GM12878 (cell line): ENCODE measurements around the gene DACH1. TPM values are rescaled to one million over a fixed set of nuclear protein-coding genes. Genes with fewer than 3 reads are reported as not detected.

ENCODE experiments used
- ATAC-seq: fragments of 200-7000 bp; cut with Tn5 transposase; 3 replicates; pipeline ENCODE4 v1.9.1; 2020; ENCODE audit warnings: mild to moderate bottlenecking, moderate library complexity
- BruUV-seq: library from RNA; stranded (reverse); fragments of 400-500 nt; replicated peaks from 2 replicates; lab custom pipeline; 2021; lab: Mats Ljungman, UMichigan
- CTCF ChIA-PET: fragments of 300-600 bp; sonication (Branson Sonifier 250); formaldehyde crosslinking; extraction: SDS; loops from one replicate; lab custom pipeline; 2021; ENCODE audit warnings: inconsistent platforms; lab: Yijun Ruan, JAX
- POLR2A ChIA-PET: fragments of 350-600 bp; formaldehyde crosslinking; extraction: SDS; loops from one replicate; lab custom pipeline; 2021; ENCODE audit warnings: inconsistent platforms; lab: Charles Lee
- RAD21 ChIA-PET: fragments of 300-600 bp; sonication (Branson Sonifier 250); formaldehyde crosslinking; loops from one replicate; lab custom pipeline; 2023; ENCODE audit warnings: antibody characterized with exemption; ENCODE audit not compliant: unreplicated experiment; lab: Charles Lee
- SMC1A ChIA-PET: fragments of 300-600 bp; sonication (Branson Sonifier 250); formaldehyde crosslinking; loops from one replicate; lab custom pipeline; 2023; ENCODE audit not compliant: unreplicated experiment, uncharacterized antibody; lab: Charles Lee
- DNase-seq: peaks from one replicate; pipeline ENCODE4 v3.0.0-alpha.2; 2011; ENCODE audit warnings: low read depth, low spot score
- FAIRE-seq: peaks from 3 replicates; lab custom pipeline; 2011; peaks lifted over from hg19 to GRCh38; lab: Jason Lieb, UNC
- H2AFZ ChIP-seq: 2 replicates; pipeline ENCODE4 v1.6.0; 2011; ENCODE audit warnings: low read depth, low read length, control low read depth; ENCODE audit not compliant: control insufficient read depth
- H3K27ac ChIP-seq: 2 replicates; pipeline ENCODE4 v1.5.1; 2011; ENCODE audit warnings: control low read depth; ENCODE audit not compliant: control insufficient read depth, insufficient read depth
- H3K27me3 ChIP-seq, 2 experiments: replicated peaks in 1 of 2; 2 replicates each; pipeline versions ENCODE4 v1.6.0 to v1.6.1; 2011; ENCODE audit warnings: low read length in 1 of 2; ENCODE audit not compliant: control insufficient read depth in 2 of 2, insufficient read depth in 2 of 2
- H3K36me3 ChIP-seq, 2 experiments: 2 replicates each; pipeline ENCODE4 v1.5.1; 2011; ENCODE audit warnings: low read length in 1 of 2; ENCODE audit not compliant: control insufficient read depth in 2 of 2, insufficient read depth in 2 of 2
- H3K4me1 ChIP-seq: 2 replicates; pipeline ENCODE4 v1.6.1; 2011; ENCODE audit warnings: mild to moderate bottlenecking, low read length, moderate library complexity, mixed read lengths; ENCODE audit not compliant: control insufficient read depth, insufficient read depth
- H3K4me2 ChIP-seq: 2 replicates; pipeline ENCODE4 v1.6.0; 2011; ENCODE audit warnings: control low read depth; ENCODE audit not compliant: control insufficient read depth, insufficient read depth
- H3K4me3 ChIP-seq: fragments of 200-600 bp; sonication (generic); 2 replicates; pipeline ENCODE4 v1.5.1; 2016
- H3K79me2 ChIP-seq: 2 replicates; pipeline ENCODE4 v1.6.0; 2011; ENCODE audit warnings: low read length; ENCODE audit not compliant: control insufficient read depth, insufficient read depth
- H3K9ac ChIP-seq: 2 replicates; pipeline ENCODE4 v1.8.0; 2011; ENCODE audit warnings: low read length, control low read depth, mixed read lengths; ENCODE audit not compliant: control insufficient read depth, insufficient read depth
- H3K9me3 ChIP-seq: replicated peaks from 3 replicates; pipeline ENCODE4 v1.5.1; 2011; ENCODE audit warnings: mild to moderate bottlenecking, low read length; ENCODE audit not compliant: control insufficient read depth, insufficient read depth
- H4K20me1 ChIP-seq: 2 replicates; pipeline ENCODE4 v1.6.0; 2011; ENCODE audit not compliant: control insufficient read depth, insufficient read depth
- CBX3 ChIP-seq: fragments of 200-600 bp; sonication (generic); IDR thresholded peaks from 2 replicates; pipeline ENCODE4 v1.6.1; 2016; ENCODE audit warnings: low read depth, borderline replicate concordance
- CEBPB ChIP-seq, 2 experiments: fragments of 150-350 bp in 1 of 2; IDR thresholded peaks; 2 replicates each; pipeline ENCODE4 v1.6.1; 2012 to 2014; ENCODE audit warnings: low read depth in 2 of 2, low read length in 2 of 2, borderline replicate concordance in 1 of 2, inconsistent platforms in 1 of 2
- CREM ChIP-seq: IDR thresholded peaks from 2 replicates; pipeline ENCODE4 v1.6.1; 2014; ENCODE audit warnings: antibody characterized with exemption, low read depth
- EGR1 ChIP-seq, 2 experiments: IDR thresholded peaks; 1 replicate in 1 of 2; 2 replicates in 1 of 2; pipeline ENCODE4 v1.6.1; 2011 to 2012; ENCODE audit warnings: low read depth in 2 of 2, low read length in 2 of 2, borderline replicate concordance in 1 of 2, mild to moderate bottlenecking in 1 of 2, moderate library complexity in 1 of 2
- FOXM1 ChIP-seq: IDR thresholded peaks from 2 replicates; pipeline ENCODE4 v1.6.1; 2012; ENCODE audit warnings: low read depth, mild to moderate bottlenecking, inconsistent platforms, low read length, moderate library complexity
- IKZF2 ChIP-seq, 2 experiments: fragments of 450-650 bp; IDR thresholded peaks; 2 replicates each; pipeline ENCODE4 v1.6.1; 2017; ENCODE audit warnings: mild to moderate bottlenecking in 2 of 2, moderate library complexity in 2 of 2
- KLF5 ChIP-seq: fragments of 450-650 bp; IDR thresholded peaks from 2 replicates; pipeline ENCODE4 v1.6.1; 2014; ENCODE audit warnings: mild to moderate bottlenecking; ENCODE audit not compliant: partially characterized antibody
- LARP7 ChIP-seq: fragments of 450-650 bp; IDR thresholded peaks from 2 replicates; pipeline ENCODE4 v1.6.1; 2017; ENCODE audit warnings: mild to moderate bottlenecking
- MEF2A ChIP-seq: IDR thresholded peaks from 2 replicates; pipeline ENCODE4 v1.6.1; 2011; ENCODE audit warnings: low read depth, mild to moderate bottlenecking, low read length, moderate library complexity; ENCODE audit not compliant: insufficient read depth
- NBN ChIP-seq: fragments of 450-650 bp; IDR thresholded peaks from 2 replicates; pipeline ENCODE4 v1.6.1; 2016
- NFXL1 ChIP-seq: fragments of 450-650 bp; IDR thresholded peaks from 2 replicates; pipeline ENCODE4 v1.6.1; 2017; ENCODE audit warnings: antibody characterized with exemption, mild to moderate bottlenecking, borderline replicate concordance
- NRF1 ChIP-seq: conservative IDR thresholded peaks from 2 replicates; pipeline ENCODE4 v1.6.1; 2011; ENCODE audit warnings: mild to moderate bottlenecking, low read depth, low read length, improper control_type of control experiment
- POLR2AphosphoS5 ChIP-seq: IDR thresholded peaks from 2 replicates; pipeline ENCODE4 v1.6.1; 2011; ENCODE audit warnings: mild to moderate bottlenecking, low read length, inconsistent platforms
- RB1 ChIP-seq: fragments of 450-650 bp; formaldehyde crosslinking; IDR thresholded peaks from 2 replicates; pipeline ENCODE4 v1.6.1; 2017; ENCODE audit warnings: mild to moderate bottlenecking, borderline replicate concordance
- RCOR1 ChIP-seq: conservative IDR thresholded peaks from 2 replicates; pipeline ENCODE4 v1.6.1; 2012; ENCODE audit warnings: low read depth, low read length, improper control_type of control experiment
- SIN3A ChIP-seq: IDR thresholded peaks from 2 replicates; pipeline ENCODE4 v1.6.1; 2012; ENCODE audit warnings: low read depth, low read length, improper control_type of control experiment
- SP1 ChIP-seq: IDR thresholded peaks from one replicate; pipeline ENCODE4 v1.6.1; 2011; ENCODE audit warnings: low read depth, low read length
- TCF7 ChIP-seq: IDR thresholded peaks from 2 replicates; pipeline ENCODE4 v1.6.1; 2014; ENCODE audit warnings: antibody characterized with exemption, borderline replicate concordance
- ZNF217 ChIP-seq: fragments of 450-650 bp; IDR thresholded peaks from 2 replicates; pipeline ENCODE4 v1.6.1; 2017; ENCODE audit warnings: antibody characterized with exemption, mild to moderate bottlenecking
- WGBS: methylation state at CpG from one replicate; pipeline ENCODE4 v1.1.6; 2016; ENCODE audit warnings: low lambda C conversion rate; ENCODE audit not compliant: insufficient replicate concordance, insufficient coverage; ENCODE audit errors: missing lambda C conversion rate; 5-methylcytosine and 5-hydroxymethylcytosine counted together
- in situ Hi-C: fragments of 300-500 bp; cut with MboI; formaldehyde crosslinking; loops from 9 replicates; pipeline ENCODE4 v1.14.3; 2018; ENCODE audit warnings: mixed read lengths
- intact Hi-C: fragments of 100-400 bp; cut with micrococcal nuclease; formaldehyde crosslinking; loops from one replicate; pipeline ENCODE4 v1.14.2; 2022; ENCODE audit not compliant: unreplicated experiment
- polyA plus RNA-seq, 11 experiments: library from polyadenylated mRNA; depleted of rRNA in 4 of 11; unstranded in 6 of 11; stranded (reverse) in 5 of 11; fragments of >200 nt; fragmentation: Nextera tagmentation in 4 of 11; fragmentation: Illumina TruSeq in 1 of 11; extraction: Ambion mirVana in 4 of 11; extraction: Trizol in 1 of 11; gene quantifications; 1 replicate in 1 of 11; 2 replicates in 10 of 11; pipeline versions ENCODE4 v1.2.1 to v1.2.3, GENCODE V29; 2011 to 2016; ENCODE audit warnings: inconsistent platforms in 2 of 11, missing spikeins in 2 of 11, low read depth in 1 of 11
- total RNA-seq, 4 experiments: library from RNA; depleted of rRNA in 3 of 4; stranded (reverse); fragments of >200 nt in 3 of 4; fragmentation: Illumina TruSeq in 1 of 4; extraction: Trizol in 1 of 4; gene quantifications; 2 replicates each; pipeline versions ENCODE4 v1.2.1 to v1.2.3, GENCODE V29; 2013 to 2021
- TF ChIP-seq, protein P1 (sequence below): fragments of 450-650 bp; IDR thresholded peaks from 2 replicates; pipeline ENCODE4 v1.6.1; 2017; ENCODE audit warnings: borderline replicate concordance

Gene DACH1
- total and polyA plus RNA-seq, 10 of the 15 experiments (the other 5 are each of a cell fraction or from before 2014, with no cell fraction given), result 0.05 TPM; not detected in 9

DNA sequence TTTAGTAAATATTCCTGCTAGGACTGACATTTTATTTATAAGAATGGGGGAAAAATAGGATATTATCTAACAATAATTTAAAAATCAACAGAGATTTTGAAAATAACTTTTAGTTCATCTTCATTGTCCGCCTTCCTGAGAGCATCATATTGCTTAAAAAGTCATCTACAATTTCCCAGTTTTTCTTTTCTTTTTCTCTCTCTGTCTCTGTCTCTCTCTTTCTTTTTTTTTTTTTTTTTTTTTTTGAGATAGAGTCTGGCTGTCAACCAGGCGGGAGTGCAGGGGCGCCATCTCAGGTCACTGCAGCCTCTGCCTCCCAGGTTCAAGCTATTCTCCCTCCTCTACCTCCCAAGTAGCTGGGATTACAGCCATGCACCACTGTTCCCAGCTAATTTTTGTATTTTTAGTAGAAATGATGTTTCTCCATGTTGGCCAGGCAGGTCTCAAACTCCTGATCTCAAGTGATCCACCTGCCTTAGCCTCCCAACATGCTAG, 276.3 kb downstream of the DACH1 start (continued):
- TF ChIP-seq RCOR1 (no peak), CEBPB (IDR thresholded peaks at IDR 0.05; ENCODE audit: borderline replicate concordance in 1 of 2, low read depth in 2 of 2, low read length in 2 of 2) (no peak), NFXL1 (no peak), FOXM1 (no peak), POLR2AphosphoS5 (no peak), KLF5 (no peak), LARP7 (no peak), SIN3A (no peak), NRF1 (no peak), EGR1 (IDR thresholded peaks at IDR 0.05; ENCODE audit: borderline replicate concordance in 1 of 2, low read depth in 2 of 2, low read length in 2 of 2) (no peak), ZNF217 (no peak), CREM (no peak)

DNA sequence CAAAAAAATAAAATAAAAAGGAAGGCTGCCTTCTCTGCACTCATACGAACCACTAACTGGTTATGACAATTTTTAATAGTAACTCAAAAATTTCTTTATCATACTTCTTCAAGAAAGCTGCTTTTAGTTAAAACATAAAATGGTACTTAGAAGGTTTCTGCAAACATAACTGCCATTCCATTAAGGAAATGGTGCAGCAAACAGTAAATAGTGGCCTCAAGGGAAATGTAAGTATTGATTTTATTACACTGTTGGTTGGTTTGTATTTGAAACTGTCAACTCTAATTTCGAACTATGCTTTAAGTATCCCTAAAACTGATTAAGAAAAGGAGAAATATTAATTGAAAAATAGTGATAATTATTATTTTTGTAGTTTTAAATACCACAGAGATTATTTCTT, 278.0 kb downstream of the DACH1 start:
- POLR2A ChIA-PET, result no interaction called here
- SMC1A ChIA-PET, result no interaction called here
- no peak overlapping the region for H3K9ac ChIP-seq

More for the DNA sequence above, 278.0 kb downstream of the DACH1 start:
- ATAC-seq (no peak), DNase-seq (no peak), FAIRE-seq (no peak)
- H3K4me1 ChIP-seq, result no peaks in the 10 kb centered on the region
- no peaks in the 10 kb centered on the region for H3K79me2 ChIP-seq
- H3K9me3 ChIP-seq, result no peaks in the 10 kb centered on the region
- no peaks in the 10 kb centered on the region for H3K36me3 ChIP-seq
- BruUV-seq, result no TSS peak
- WGBS, result 10% methylated on average over 2 of the region's 2 CpGs
- H3K27me3 ChIP-seq, result no peaks in the 10 kb centered on the region
- in situ Hi-C loops, result no loop called here
- no peaks in the 10 kb centered on the region for H4K20me1 ChIP-seq
- intact Hi-C loops, result no loop called here
- ChIA-PET RAD21 (no interaction called here), CTCF (no interaction called here)
- H3K4me3 ChIP-seq, result no peak overlapping the region
- no peak overlapping the region for H3K4me2 ChIP-seq
- H3K27ac ChIP-seq, result no peak overlapping the region
- TF ChIP-seq, protein P1, sequence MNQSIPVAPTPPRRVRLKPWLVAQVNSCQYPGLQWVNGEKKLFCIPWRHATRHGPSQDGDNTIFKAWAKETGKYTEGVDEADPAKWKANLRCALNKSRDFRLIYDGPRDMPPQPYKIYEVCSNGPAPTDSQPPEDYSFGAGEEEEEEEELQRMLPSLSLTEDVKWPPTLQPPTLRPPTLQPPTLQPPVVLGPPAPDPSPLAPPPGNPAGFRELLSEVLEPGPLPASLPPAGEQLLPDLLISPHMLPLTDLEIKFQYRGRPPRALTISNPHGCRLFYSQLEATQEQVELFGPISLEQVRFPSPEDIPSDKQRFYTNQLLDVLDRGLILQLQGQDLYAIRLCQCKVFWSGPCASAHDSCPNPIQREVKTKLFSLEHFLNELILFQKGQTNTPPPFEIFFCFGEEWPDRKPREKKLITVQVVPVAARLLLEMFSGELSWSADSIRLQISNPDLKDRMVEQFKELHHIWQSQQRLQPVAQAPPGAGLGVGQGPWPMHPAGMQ, result no peak
- TF ChIP-seq TCF7 (no peak), NBN (no peak), SP1 (no peak), CBX3 (no peak), MEF2A (no peak), RB1 (no peak), IKZF2 (IDR thresholded peaks at IDR 0.05) (no peak)
- H2AFZ ChIP-seq, result no peak overlapping the region
